Measurements from ENCODE around the gene SYTL2. TPM values are rescaled to one million over a fixed set of nuclear protein-coding genes. Genes with fewer than 3 reads are reported as not detected.

The SYTL2 gene
- total RNA-seq, 1 experiment from 2014 or later, result 5.2 TPM

DNA sequence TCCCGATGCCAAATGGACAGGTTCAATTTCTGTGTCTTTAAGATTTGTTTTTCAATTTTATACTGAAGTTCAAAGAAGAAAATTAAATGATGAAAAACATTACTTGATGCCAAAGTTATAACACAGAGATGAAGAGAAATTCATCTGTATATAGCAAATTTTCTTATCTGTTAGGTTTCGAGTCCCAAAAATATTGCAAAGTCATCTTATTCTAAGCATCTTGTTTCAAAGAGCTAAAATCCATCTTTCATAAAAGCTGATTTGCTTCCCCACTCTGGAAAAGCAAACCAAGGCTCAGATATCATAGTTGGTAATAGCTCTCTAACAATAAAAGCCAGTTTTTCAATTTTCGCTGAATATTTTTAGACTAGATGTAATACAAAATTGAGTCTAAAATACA lies 106.0 kb downstream of the SYTL2 start:
- no peak overlapping the region for H3K27ac Mint-ChIP-seq
- H3K27me3 ChIP-seq (ENCODE audit: insufficient read depth, low read length), result no peaks in the 10 kb centered on the region

More for the DNA sequence above, 106.0 kb downstream of the SYTL2 start:
- H2BK5ac ChIP-seq (ENCODE audit: insufficient read length, low read length), result no peak overlapping the region
- no peak overlapping the region for H3K18ac ChIP-seq (ENCODE audit: insufficient read length, low read depth, low read length)
- H2BK20ac ChIP-seq (ENCODE audit: low read depth, low read length, poor library complexity, severe bottlenecking), result no peak overlapping the region
- H2BK12ac ChIP-seq (ENCODE audit: insufficient read length, low read depth, low read length), result no peak overlapping the region
- TF ChIP-seq CTCF (conservative IDR thresholded peaks at IDR 0.05), result no peak
- no peak overlapping the region for H2AFZ ChIP-seq (ENCODE audit: low read length)
- H3K79me2 ChIP-seq (ENCODE audit: insufficient read depth, low read length), result no peaks in the 10 kb centered on the region
- H3K4me1 ChIP-seq (ENCODE audit: insufficient read depth, low read length), result no peaks in the 10 kb centered on the region
- no peak overlapping the region for H3K14ac ChIP-seq (ENCODE audit: insufficient read depth, low read length)
- H3K4me2 ChIP-seq (ENCODE audit: insufficient read depth, insufficient read length, low read length), result no peak overlapping the region
- no peaks in the 10 kb centered on the region for H3K23me2 ChIP-seq (ENCODE audit: insufficient read length, low read depth, low read length, poor library complexity, severe bottlenecking)
- H3K27me3 Mint-ChIP-seq (ENCODE audit: low read depth), result no peaks in the 10 kb centered on the region
- no peaks in the 10 kb centered on the region for H3K4me1 Mint-ChIP-seq
- H3K9me3 ChIP-seq (ENCODE audit: control insufficient read depth, low read depth, low read length), result no peaks in the 10 kb centered on the region
- no peak overlapping the region for H2AK5ac ChIP-seq (ENCODE audit: insufficient read length, low read length)
- no CpG with 5 or more reads among the region's 3 CpGs for WGBS (ENCODE audit: extremely low coverage, insufficient read length, low lambda C conversion rate)
- no peak overlapping the region for H3K56ac ChIP-seq (ENCODE audit: insufficient read length, low read depth, low read length)
- H3K27ac ChIP-seq (ENCODE audit: insufficient read length, low read depth, low read length), result no peak overlapping the region
- no peaks in the 10 kb centered on the region; a peak in 1 of 7 replicates for H3K36me3 Mint-ChIP-seq (ENCODE audit: insufficient read depth in 1 of 3, low read depth in 3 of 3)
- H3K9ac ChIP-seq (ENCODE audit: extremely low read depth, insufficient read length, low read length), result no peak overlapping the region
- no peak for DNase-seq
- no peak overlapping the region for H4K5ac ChIP-seq (ENCODE audit: insufficient read length, low read depth, low read length)
- no peaks in the 10 kb centered on the region for H3K79me1 ChIP-seq (ENCODE audit: insufficient read depth, low read depth, low read length, poor library complexity, severe bottlenecking)
- no peak overlapping the region for H4K91ac ChIP-seq (ENCODE audit: insufficient read length, low read depth, low read length)
- H3K4ac ChIP-seq (ENCODE audit: low read depth, low read length), result no peak overlapping the region
- no peak overlapping the region for H4K8ac ChIP-seq (replicated peaks; ENCODE audit: insufficient read length, low read depth, low read length)
- no peak overlapping the region for H2BK15ac ChIP-seq (ENCODE audit: low read depth, low read length)
- H2BK120ac ChIP-seq (ENCODE audit: low read depth, low read length, poor library complexity, severe bottlenecking), result no peak overlapping the region
- H3K23ac ChIP-seq (ENCODE audit: insufficient read length, low read depth, low read length), result no peak overlapping the region
- peaks cover 2 to 4% of the 10 kb centered on the region in 2 experiments; a peak in 1 of 5 replicates for H3K9me3 Mint-ChIP-seq
- H4K20me1 ChIP-seq (ENCODE audit: control insufficient read depth, insufficient read depth, insufficient read length), result no peaks in the 10 kb centered on the region
- no peak overlapping the region for H3T11ph ChIP-seq (ENCODE audit: low read length)
- no peak overlapping the region for H3K4me3 Mint-ChIP-seq
